PC-9 (cell line): ENCODE results near the gene ARHGAP28.

Source experiments
- EZH2 ChIP-seq: fragments of 200-600 bp; sonication (generic); IDR thresholded peaks from 2 replicates; pipeline ENCODE4 v1.8.0; 2017; ENCODE audit warnings: antibody characterized with exemption, low read depth
- TF ChIP-seq, protein P1 (sequence below): fragments of 200-600 bp; sonication (generic); conservative IDR thresholded peaks from 2 replicates; pipeline ENCODE4 v1.6.1; 2017; ENCODE audit warnings: mixed run types, antibody characterized with exemption, mild to moderate bottlenecking, moderate library complexity

DNA sequence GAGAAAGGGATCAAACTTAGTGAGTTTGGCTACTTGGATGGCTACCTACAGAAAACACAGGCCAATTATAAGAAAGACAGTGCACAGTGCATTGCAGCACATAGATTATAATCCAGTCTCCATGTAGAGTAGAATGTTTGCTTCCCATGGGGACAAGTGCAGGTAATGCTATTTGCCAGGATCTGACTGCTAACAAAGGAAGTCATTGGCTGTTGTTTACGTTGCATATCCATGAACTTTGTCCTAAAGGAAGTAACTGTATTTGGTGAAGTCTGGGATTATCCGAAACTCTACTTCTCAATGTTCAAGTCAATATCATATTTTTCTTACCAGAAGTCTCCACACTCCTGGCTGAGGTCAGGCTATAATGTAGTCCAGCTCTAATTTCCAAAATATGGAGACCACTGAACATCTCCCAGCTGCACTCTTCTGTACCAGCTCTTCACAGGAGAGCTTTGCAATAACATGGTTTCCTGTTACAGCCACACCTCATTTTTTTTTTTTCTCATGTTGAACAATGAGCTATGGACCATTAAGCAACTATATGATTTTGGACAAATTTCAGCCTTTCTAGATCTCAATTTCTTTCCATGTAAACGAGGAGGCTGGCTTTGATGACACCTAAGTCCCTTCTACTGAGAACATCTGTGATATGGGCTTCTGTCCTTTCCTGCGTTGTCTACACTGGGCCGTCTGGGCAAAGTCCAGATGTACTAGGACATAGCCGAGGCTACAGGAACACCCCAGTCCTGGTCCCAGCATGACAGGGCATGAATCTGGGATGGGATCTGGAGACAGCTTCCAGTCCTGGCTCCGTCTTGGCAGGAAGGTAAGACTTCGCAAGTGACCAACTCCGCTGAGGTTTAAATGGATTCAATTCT, 233.3 kb downstream of the ARHGAP28 start:
- TF ChIP-seq, protein P1, sequence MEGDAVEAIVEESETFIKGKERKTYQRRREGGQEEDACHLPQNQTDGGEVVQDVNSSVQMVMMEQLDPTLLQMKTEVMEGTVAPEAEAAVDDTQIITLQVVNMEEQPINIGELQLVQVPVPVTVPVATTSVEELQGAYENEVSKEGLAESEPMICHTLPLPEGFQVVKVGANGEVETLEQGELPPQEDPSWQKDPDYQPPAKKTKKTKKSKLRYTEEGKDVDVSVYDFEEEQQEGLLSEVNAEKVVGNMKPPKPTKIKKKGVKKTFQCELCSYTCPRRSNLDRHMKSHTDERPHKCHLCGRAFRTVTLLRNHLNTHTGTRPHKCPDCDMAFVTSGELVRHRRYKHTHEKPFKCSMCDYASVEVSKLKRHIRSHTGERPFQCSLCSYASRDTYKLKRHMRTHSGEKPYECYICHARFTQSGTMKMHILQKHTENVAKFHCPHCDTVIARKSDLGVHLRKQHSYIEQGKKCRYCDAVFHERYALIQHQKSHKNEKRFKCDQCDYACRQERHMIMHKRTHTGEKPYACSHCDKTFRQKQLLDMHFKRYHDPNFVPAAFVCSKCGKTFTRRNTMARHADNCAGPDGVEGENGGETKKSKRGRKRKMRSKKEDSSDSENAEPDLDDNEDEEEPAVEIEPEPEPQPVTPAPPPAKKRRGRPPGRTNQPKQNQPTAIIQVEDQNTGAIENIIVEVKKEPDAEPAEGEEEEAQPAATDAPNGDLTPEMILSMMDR: no peak
- TF ChIP-seq EZH2: no peak
